ACC112 (cell line): ENCODE results near the gene EPG5.
A peak's percentile ranks its signal among the peaks of the same experiment; 100 is the strongest.
"Not testable (repeated sequence)": the region's sequence is repeated elsewhere in the genome, so short reads cannot be mapped to it uniquely, and the experiment has no call there.

Experiments
- H2AFZ ChIP-seq: fragments of 200-600 bp; sonication (generic); one replicate; pipeline ENCODE4 v1.6.0; 2017; ENCODE audit warnings: antibody characterized with exemption, low read length; ENCODE audit not compliant: unreplicated experiment
- H3K27ac ChIP-seq: fragments of 200-600 bp; sonication (generic); 2 replicates; pipeline ENCODE4 v1.5.1; 2014; ENCODE audit warnings: low read depth, mild to moderate bottlenecking, antibody characterized with exemption, low read length, moderate library complexity
- H3K27me3 ChIP-seq: fragments of 200-600 bp; sonication (generic); 2 replicates; pipeline ENCODE4 v1.6.1; 2014; ENCODE audit warnings: mild to moderate bottlenecking, antibody characterized with exemption, low read length, moderate library complexity, mixed read lengths; ENCODE audit not compliant: insufficient read depth
- H3K36me3 ChIP-seq: fragments of 200-600 bp; sonication (generic); 2 replicates; pipeline ENCODE4 v1.6.1; 2016; ENCODE audit warnings: mild to moderate bottlenecking, antibody characterized with exemption, low read length, moderate library complexity, mixed read lengths; ENCODE audit not compliant: insufficient read depth
- H3K4me1 ChIP-seq: fragments of 200-600 bp; sonication (generic); one replicate; pipeline ENCODE4 v1.6.1; 2016; ENCODE audit warnings: low read length, mixed read lengths; ENCODE audit not compliant: insufficient read depth, unreplicated experiment, control insufficient read depth
- H3K4me3 ChIP-seq: fragments of 200-600 bp; sonication (generic); 2 replicates; pipeline ENCODE4 v1.5.1; 2014; ENCODE audit warnings: mild to moderate bottlenecking, low read depth, low read length
- H3K79me2 ChIP-seq: fragments of 200-600 bp; sonication (generic); one replicate; pipeline ENCODE4 v1.6.0; 2016; ENCODE audit warnings: low read length; ENCODE audit not compliant: control insufficient read depth, unreplicated experiment, insufficient read depth

The EPG5 gene

DNA sequence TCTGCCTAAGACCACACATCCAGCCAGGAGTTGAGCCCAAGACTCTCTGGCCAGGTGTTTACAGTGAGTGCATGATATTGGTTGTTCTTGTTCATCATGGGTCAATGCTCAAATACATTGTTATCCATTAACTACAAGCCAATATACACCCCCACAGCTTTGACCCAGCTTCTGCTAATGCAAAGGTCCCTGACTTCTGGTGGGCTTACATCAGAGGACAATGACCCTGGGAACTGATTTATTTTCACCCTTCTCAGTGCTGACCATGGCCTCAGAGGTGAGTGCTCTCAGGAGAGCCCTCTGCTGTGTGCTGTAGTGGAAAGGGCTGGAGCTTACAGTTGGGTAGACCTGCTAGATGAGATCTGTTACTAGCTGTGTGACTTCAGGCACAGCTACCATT is 152.4 kb downstream of the EPG5 start:
- H3K4me1 ChIP-seq = peaks cover 17% of the 10 kb centered on the region
- not testable (repeated sequence) for H3K36me3 ChIP-seq, H3K27me3 ChIP-seq, H2AFZ ChIP-seq, H3K27ac ChIP-seq, H3K4me3 ChIP-seq, H3K79me2 ChIP-seq

DNA sequence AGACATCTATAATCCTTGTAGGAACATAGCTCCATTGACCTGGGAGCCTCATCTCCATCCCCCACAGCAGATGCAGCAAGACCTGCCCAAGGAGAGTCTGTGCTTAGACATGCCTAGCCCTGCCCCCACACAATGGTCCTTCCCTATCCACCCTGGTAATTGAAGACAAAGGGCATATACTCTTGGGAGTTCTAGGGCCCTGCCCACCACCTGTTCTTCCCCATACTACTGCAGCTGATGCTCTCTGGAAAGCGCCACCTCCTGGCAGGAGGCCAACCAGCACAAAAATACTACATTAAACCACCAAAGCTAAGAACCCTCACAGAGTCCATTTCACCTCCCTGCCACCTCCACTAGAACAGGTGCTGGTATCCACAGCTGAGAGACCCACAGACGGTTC is 160.0 kb downstream of the EPG5 start:
- H2AFZ ChIP-seq, H3K79me2 ChIP-seq, H3K27me3 ChIP-seq, H3K27ac ChIP-seq, H3K4me3 ChIP-seq: not testable (repeated sequence)
- H3K4me1 ChIP-seq = peaks cover 26% of the 10 kb centered on the region
- peaks cover 13% of the 10 kb centered on the region; the same call in 1 of the 2 replicates for H3K36me3 ChIP-seq

DNA sequence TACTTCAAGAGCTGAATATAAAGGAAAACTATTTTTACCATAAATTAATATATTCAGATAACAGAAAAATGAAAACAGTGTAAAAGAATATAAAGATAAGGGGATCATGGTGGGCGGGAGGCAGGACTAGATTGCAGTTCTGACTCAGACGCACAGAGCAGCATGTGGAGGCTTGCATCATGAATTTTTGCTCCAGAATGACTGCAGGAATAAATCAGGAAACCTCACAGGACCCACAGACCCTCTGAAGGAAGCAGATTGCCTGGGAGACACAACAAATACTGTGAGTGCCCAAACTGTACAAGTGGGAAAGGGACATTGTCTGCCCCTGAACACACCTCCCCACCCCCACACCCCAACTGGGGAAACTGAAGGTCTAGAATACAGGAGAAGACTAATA is 160.9 kb downstream of the EPG5 start:
- H2AFZ ChIP-seq = no peak overlapping the region
- H3K4me3 ChIP-seq = no peak overlapping the region
- H3K79me2 ChIP-seq = no peaks in the 10 kb centered on the region
- peak overlapping the region; percentile 63 for H3K27ac ChIP-seq
- H3K27me3 ChIP-seq = no peaks in the 10 kb centered on the region
- peaks cover 13% of the 10 kb centered on the region; the same call in 1 of the 2 replicates for H3K36me3 ChIP-seq
- H3K4me1 ChIP-seq = peaks cover 35% of the 10 kb centered on the region

DNA sequence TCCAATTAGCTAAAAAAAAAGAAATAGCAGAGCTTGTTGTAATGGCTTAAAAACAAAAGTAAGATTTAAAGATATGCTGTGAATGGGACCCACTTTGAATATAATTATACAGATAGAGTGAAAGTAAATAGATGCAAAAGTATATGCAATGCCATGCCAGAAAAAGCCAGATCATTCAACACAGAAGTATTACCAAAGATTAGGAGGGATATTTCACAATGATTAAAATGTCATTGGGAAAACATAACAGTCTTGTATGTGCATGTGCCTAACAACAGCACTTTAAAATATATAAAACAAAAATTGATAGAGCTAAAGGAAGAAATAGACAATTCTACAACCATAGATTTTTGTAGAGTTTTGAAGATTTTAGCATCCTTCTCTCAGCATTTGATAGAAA is 161.6 kb downstream of the EPG5 start:
- no peak overlapping the region for H3K4me3 ChIP-seq
- no peaks in the 10 kb centered on the region for H3K79me2 ChIP-seq
- peaks cover 13% of the 10 kb centered on the region; the same call in 1 of the 2 replicates for H3K36me3 ChIP-seq
- H3K27me3 ChIP-seq = no peaks in the 10 kb centered on the region
- H3K27ac ChIP-seq = peak overlapping the region; percentile 63
- no peak overlapping the region for H2AFZ ChIP-seq
- H3K4me1 ChIP-seq = peaks cover 36% of the 10 kb centered on the region

DNA sequence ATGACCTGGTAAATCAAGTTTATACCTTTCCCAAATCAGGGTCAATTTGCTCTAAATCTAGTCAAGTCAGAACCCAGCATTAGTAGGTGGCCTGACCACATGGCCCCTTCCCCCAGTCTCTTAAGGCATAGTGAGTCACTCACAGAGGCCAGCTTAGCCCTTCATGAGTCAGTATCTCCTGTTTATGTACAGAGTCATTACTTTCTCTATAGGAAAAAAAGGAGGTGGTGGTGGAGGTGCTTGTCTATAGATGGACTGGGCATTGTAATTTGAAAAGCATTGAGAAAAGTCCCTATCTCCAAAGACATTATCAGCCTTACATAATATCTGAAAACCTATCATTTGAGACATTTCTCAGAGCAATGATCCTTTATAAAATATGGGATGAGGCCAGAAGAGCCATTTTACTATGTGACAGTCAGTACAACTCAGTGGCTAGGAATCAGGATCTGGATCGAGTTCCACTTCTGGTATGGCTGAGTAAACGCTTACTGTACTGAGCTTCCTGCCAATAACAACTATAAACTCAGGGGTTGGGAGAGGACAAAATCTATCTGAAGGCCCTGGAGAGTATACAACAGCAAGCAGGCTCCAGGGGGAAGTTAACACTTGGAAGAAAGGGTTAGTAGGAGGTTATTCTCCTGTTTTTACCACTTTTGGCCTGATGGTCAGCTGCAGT is 164.2 kb downstream of the EPG5 start:
- no peaks in the 10 kb centered on the region for H3K27me3 ChIP-seq
- peak overlapping the region; percentile 99 for H3K27ac ChIP-seq
- H3K36me3 ChIP-seq = peaks cover 13% of the 10 kb centered on the region; the same call in 1 of the 2 replicates
- H3K4me1 ChIP-seq = peaks cover 36% of the 10 kb centered on the region
- H2AFZ ChIP-seq = peak overlapping the region; percentile 67
- H3K79me2 ChIP-seq = no peaks in the 10 kb centered on the region
- peak overlapping the region; percentile 64 for H3K4me3 ChIP-seq

DNA sequence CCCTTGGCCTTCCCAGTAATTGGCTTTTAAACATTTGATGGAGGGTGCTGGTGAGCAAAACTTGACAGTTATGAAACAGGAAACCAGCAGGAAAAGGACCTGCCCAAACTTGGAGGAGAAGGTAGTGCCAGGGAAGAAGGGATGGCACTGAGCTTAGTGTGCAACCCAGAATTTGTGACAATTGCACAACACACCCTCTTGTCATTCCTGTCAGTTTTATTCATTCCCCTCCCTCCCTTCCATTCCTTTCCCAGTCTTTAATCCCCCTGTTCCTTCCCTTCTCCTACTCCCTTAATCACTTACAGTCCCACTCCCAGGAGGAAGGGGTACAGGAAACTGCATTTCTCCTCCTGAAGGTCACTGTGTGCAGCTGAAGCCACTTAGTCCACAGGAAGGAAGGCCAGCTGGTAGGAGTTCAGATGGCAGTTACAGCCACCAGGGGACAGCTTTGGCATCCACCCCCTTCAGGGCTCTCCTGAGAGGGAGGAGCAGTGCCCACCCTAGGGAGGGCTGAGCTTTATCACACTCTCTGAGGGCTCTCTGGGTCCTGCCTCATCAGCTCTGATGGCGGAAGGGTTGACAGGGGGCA is 165.6 kb downstream of the EPG5 start:
- Histone ChIP-seq H3K79me2 (no peaks in the 10 kb centered on the region), H2AFZ (peak overlapping the region; percentile 51), H3K36me3 (peaks cover 13% of the 10 kb centered on the region; the same call in 1 of the 2 replicates), H3K4me1 (peaks cover 33% of the 10 kb centered on the region), H3K27me3 (no peaks in the 10 kb centered on the region), H3K4me3 (no peak overlapping the region), H3K27ac (peak overlapping the region; percentile 99)
